ENCODE results near the gene CACNA1C. TPM values are rescaled to one million over a fixed set of nuclear protein-coding genes. Genes with fewer than 3 reads are reported as not detected.

The CACNA1C gene
- total and polyA plus RNA-seq, 10 of the 15 experiments (the other 5 are each of a cell fraction or from before 2014, with no cell fraction given): under 0.01 to 0.15 (median 0.09) TPM; not detected in 5

DNA sequence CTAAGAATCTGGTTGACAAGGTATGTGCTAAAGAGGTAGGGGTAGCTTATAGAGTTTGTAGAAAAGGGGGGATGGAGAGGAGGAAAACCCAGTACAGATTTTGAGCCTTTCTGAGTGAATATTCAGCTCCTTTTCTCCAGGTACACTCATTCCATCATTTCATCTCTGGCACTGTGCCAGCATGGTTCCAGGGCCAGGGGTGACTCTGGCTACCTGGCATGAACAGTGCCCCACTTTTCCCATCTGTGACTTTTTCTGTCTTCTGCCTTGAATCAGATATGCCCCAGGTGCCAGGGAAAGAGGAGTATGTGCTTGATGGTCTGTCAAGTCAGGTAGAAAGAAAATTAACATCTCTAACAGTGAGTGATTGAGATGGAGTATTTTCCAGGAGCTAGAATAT, 175.7 kb downstream of the CACNA1C start:
- in situ Hi-C loops (cut with MboI): no loop called here

More for the DNA sequence above, 175.7 kb downstream of the CACNA1C start:
- ChIA-PET SMC1A (ENCODE audit: uncharacterized antibody, unreplicated experiment) (interaction anchor here (0.6 kb wide), 1 partner anchor 78 kb away, joined by 3 read pairs; no protein-coding TSS in a partner anchor), RAD21 (ENCODE audit: unreplicated experiment) (no interaction called here), CTCF (no interaction called here), POLR2A (no interaction called here)
- H4K20me1 ChIP-seq (ENCODE audit: control insufficient read depth, insufficient read depth): no peaks in the 10 kb centered on the region
- no peaks in the 10 kb centered on the region for H3K4me1 ChIP-seq (ENCODE audit: control insufficient read depth, insufficient read depth, low read length)
- TF ChIP-seq SIN3A (IDR thresholded peaks at IDR 0.05; ENCODE audit: low read depth, low read length): no peak
- TF ChIP-seq CBX5 (IDR thresholded peaks at IDR 0.05; ENCODE audit: low read depth): no peak
- TF ChIP-seq, protein P1, sequence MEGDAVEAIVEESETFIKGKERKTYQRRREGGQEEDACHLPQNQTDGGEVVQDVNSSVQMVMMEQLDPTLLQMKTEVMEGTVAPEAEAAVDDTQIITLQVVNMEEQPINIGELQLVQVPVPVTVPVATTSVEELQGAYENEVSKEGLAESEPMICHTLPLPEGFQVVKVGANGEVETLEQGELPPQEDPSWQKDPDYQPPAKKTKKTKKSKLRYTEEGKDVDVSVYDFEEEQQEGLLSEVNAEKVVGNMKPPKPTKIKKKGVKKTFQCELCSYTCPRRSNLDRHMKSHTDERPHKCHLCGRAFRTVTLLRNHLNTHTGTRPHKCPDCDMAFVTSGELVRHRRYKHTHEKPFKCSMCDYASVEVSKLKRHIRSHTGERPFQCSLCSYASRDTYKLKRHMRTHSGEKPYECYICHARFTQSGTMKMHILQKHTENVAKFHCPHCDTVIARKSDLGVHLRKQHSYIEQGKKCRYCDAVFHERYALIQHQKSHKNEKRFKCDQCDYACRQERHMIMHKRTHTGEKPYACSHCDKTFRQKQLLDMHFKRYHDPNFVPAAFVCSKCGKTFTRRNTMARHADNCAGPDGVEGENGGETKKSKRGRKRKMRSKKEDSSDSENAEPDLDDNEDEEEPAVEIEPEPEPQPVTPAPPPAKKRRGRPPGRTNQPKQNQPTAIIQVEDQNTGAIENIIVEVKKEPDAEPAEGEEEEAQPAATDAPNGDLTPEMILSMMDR (IDR thresholded peaks at IDR 0.05 in 2 of 3, conservative IDR thresholded peaks at IDR 0.05 in 1 of 3; ENCODE audit: control insufficient read depth in 2 of 3, extremely low read depth in 1 of 3, insufficient read depth in 1 of 3, low read depth in 3 of 3, low read length in 3 of 3): no peak
- TF ChIP-seq HCFC1 (IDR thresholded peaks at IDR 0.05; ENCODE audit: low read length): no peak
- TF ChIP-seq, protein P2, sequence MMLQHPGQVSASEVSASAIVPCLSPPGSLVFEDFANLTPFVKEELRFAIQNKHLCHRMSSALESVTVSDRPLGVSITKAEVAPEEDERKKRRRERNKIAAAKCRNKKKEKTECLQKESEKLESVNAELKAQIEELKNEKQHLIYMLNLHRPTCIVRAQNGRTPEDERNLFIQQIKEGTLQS (IDR thresholded peaks at IDR 0.05; ENCODE audit: borderline replicate concordance, extremely low read depth, low read depth, low read length): no peak
- TF ChIP-seq CHD4 (IDR thresholded peaks at IDR 0.05): no peak
- TF ChIP-seq ZBED1 (IDR thresholded peaks at IDR 0.05; ENCODE audit: borderline replicate concordance): no peak
- TF ChIP-seq RCOR1 (conservative IDR thresholded peaks at IDR 0.05; ENCODE audit: low read depth, low read length): no peak
- no peak for TF ChIP-seq MTA2 (IDR thresholded peaks at IDR 0.05; ENCODE audit: low read depth)
- TF ChIP-seq, protein P3, sequence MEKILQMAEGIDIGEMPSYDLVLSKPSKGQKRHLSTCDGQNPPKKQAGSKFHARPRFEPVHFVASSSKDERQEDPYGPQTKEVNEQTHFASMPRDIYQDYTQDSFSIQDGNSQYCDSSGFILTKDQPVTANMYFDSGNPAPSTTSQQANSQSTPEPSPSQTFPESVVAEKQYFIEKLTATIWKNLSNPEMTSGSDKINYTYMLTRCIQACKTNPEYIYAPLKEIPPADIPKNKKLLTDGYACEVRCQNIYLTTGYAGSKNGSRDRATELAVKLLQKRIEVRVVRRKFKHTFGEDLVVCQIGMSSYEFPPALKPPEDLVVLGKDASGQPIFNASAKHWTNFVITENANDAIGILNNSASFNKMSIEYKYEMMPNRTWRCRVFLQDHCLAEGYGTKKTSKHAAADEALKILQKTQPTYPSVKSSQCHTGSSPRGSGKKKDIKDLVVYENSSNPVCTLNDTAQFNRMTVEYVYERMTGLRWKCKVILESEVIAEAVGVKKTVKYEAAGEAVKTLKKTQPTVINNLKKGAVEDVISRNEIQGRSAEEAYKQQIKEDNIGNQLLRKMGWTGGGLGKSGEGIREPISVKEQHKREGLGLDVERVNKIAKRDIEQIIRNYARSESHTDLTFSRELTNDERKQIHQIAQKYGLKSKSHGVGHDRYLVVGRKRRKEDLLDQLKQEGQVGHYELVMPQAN (conservative IDR thresholded peaks at IDR 0.05): no peak
- TF ChIP-seq, protein P4, sequence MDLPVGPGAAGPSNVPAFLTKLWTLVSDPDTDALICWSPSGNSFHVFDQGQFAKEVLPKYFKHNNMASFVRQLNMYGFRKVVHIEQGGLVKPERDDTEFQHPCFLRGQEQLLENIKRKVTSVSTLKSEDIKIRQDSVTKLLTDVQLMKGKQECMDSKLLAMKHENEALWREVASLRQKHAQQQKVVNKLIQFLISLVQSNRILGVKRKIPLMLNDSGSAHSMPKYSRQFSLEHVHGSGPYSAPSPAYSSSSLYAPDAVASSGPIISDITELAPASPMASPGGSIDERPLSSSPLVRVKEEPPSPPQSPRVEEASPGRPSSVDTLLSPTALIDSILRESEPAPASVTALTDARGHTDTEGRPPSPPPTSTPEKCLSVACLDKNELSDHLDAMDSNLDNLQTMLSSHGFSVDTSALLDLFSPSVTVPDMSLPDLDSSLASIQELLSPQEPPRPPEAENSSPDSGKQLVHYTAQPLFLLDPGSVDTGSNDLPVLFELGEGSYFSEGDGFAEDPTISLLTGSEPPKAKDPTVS (IDR thresholded peaks at IDR 0.05; ENCODE audit: low read depth, low read length): no peak
- no peak for TF ChIP-seq PML (IDR thresholded peaks at IDR 0.05; ENCODE audit: low read length)
- no peak for TF ChIP-seq SUZ12 (IDR thresholded peaks at IDR 0.05; ENCODE audit: unreplicated experiment)
- TF ChIP-seq, protein P5, sequence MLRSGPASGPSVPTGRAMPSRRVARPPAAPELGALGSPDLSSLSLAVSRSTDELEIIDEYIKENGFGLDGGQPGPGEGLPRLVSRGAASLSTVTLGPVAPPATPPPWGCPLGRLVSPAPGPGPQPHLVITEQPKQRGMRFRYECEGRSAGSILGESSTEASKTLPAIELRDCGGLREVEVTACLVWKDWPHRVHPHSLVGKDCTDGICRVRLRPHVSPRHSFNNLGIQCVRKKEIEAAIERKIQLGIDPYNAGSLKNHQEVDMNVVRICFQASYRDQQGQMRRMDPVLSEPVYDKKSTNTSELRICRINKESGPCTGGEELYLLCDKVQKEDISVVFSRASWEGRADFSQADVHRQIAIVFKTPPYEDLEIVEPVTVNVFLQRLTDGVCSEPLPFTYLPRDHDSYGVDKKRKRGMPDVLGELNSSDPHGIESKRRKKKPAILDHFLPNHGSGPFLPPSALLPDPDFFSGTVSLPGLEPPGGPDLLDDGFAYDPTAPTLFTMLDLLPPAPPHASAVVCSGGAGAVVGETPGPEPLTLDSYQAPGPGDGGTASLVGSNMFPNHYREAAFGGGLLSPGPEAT (IDR thresholded peaks at IDR 0.05; ENCODE audit: low read depth): no peak
- BruUV-seq (replicated peaks): no TSS peak
- no peak overlapping the region for H2AFZ ChIP-seq (ENCODE audit: control insufficient read depth, low read depth, low read length)
- no peaks in the 10 kb centered on the region for H3K79me2 ChIP-seq (ENCODE audit: control insufficient read depth, insufficient read depth, low read length)
- H3K27ac ChIP-seq (ENCODE audit: control insufficient read depth, insufficient read depth): no peak overlapping the region
- ATAC-seq: no peak
- no peak overlapping the region for H3K4me2 ChIP-seq (ENCODE audit: control insufficient read depth, insufficient read depth)
- no peak for DNase-seq (ENCODE audit: low read depth, low spot score)
- intact Hi-C loops (cut with micrococcal nuclease; ENCODE audit: unreplicated experiment): no loop called here
- H3K36me3 ChIP-seq (ENCODE audit: control insufficient read depth in 2 of 2, insufficient read depth in 2 of 2, low read length in 1 of 2): no peaks in the 10 kb centered on the region
- H3K9ac ChIP-seq (ENCODE audit: control insufficient read depth, insufficient read depth, low read length): no peak overlapping the region
- no peak for FAIRE-seq
- H3K27me3 ChIP-seq (replicated peaks in 1 of 2; ENCODE audit: control insufficient read depth in 2 of 2, insufficient read depth in 2 of 2, low read length in 1 of 2): no peaks in the 10 kb centered on the region
- H3K4me3 ChIP-seq: no peak overlapping the region
- H3K9me3 ChIP-seq (replicated peaks; ENCODE audit: control insufficient read depth, insufficient read depth, low read length): no peaks in the 10 kb centered on the region

Measured in GM12878 (cell line).